ENCODE results near the gene TRPM7.

- TF ChIP-seq ZNF274 (IDR thresholded peaks at IDR 0.05; ENCODE audit: low read depth, low read length) (no peak), SUZ12 (IDR thresholded peaks at IDR 0.05; ENCODE audit: extremely low read depth, insufficient read depth, insufficient read length) (no peak)
These were observed 33.3 kb downstream of the TRPM7 start for GRCh38 chr15:50653156-50653743.
